GM12873 (cell line): Measurements from ENCODE around the gene SALL1.

ENCODE experiments used
- TF ChIP-seq, protein P1 (sequence below): IDR thresholded peaks from 2 replicates; pipeline ENCODE4 v1.5.1; 2012; ENCODE audit warnings: low read depth, mild to moderate bottlenecking, moderate library complexity, low read length, control low read depth; ENCODE audit not compliant: insufficient read depth; ENCODE audit errors: missing control alignments

The SALL1 gene

DNA sequence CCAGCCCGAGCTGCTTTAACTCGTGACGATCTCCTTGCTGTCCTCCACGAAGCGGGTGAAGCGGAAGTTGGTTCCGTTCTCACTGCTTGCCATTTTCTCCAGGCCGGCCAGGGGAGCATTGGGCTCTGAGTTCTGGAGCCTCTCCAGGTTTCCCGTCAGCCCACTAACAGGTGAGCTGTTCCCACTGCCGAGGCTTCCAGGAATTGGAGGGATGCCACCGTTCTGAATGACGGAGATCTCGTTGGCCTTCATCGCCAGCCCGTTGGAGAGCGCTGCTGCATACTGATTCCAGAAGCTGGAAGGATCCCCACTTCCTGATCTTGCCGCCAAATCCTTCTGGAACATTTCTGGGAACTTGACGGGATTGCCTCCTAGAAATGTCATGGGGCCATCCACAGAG is 14.0 kb downstream of the SALL1 start:
- TF ChIP-seq, protein P1, sequence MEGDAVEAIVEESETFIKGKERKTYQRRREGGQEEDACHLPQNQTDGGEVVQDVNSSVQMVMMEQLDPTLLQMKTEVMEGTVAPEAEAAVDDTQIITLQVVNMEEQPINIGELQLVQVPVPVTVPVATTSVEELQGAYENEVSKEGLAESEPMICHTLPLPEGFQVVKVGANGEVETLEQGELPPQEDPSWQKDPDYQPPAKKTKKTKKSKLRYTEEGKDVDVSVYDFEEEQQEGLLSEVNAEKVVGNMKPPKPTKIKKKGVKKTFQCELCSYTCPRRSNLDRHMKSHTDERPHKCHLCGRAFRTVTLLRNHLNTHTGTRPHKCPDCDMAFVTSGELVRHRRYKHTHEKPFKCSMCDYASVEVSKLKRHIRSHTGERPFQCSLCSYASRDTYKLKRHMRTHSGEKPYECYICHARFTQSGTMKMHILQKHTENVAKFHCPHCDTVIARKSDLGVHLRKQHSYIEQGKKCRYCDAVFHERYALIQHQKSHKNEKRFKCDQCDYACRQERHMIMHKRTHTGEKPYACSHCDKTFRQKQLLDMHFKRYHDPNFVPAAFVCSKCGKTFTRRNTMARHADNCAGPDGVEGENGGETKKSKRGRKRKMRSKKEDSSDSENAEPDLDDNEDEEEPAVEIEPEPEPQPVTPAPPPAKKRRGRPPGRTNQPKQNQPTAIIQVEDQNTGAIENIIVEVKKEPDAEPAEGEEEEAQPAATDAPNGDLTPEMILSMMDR: no peak

DNA sequence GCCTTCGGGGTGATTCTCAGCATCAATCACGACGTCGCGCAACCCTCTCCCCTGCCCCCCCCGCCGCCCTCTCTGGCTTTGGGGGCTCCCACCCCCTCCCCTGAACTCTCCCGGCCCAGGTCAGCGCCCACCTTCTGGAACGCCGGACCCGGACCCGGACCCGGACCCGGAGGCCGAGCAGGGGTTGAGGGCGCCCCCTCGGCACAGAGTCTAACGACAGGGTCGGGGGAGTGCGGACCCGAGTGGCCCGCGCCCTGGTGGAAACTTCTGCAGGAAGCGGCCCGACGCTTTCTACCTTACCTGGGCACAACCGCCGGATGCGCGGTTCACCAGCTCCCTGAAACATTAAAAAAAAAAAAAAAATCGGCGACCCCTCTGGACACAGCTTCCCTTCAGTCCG is 16.2 kb downstream of the SALL1 start:
- TF ChIP-seq, protein P1: no peak

DNA sequence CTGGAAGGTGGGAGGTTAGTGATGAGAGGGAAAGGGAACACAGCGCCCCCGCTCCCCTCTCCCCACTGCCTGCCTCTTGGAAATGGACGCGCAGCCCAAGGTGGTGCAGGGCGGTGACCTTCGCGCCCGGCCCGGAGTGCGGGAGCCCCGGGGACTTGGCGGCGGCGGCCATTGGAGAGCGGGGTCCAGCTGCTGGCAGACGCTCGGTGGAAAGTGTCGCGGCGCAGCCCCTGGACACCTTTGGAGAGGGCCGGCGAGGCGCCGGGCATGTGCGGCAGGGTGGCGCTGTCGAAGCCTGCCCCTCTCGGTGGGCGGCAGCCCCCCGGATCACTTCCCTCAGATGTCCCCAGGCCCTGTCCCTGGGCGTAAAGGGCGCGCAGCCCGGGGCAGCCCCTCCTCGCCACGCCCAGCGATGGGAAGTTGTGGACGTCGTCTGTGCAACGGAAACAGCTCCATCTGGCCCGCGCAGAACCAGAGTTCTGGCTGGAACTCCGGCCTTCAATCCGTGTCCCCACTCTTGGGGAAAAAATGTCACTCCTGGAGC is 16.7 kb downstream of the SALL1 start:
- TF ChIP-seq, protein P1: no peak

DNA sequence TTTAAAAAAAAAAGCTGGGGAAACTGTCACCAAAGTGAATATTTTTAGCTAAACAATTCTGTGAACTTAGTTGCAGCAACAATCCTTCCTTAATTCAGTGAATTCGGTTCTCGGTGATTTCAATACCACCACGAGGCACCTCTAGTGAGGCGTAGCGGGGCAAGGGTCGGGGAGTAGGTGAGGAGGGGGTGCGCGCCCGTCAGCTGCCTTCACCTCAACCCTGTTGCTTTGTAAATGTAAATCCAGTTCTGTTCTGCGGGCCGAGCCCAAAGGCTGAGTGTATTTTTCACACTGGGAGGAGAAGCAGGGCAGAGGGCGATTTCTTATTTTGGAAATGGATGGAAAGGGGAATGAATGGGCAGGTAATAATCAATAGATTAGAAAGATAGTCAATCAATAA is 17.4 kb downstream of the SALL1 start:
- TF ChIP-seq, protein P1: no peak

DNA sequence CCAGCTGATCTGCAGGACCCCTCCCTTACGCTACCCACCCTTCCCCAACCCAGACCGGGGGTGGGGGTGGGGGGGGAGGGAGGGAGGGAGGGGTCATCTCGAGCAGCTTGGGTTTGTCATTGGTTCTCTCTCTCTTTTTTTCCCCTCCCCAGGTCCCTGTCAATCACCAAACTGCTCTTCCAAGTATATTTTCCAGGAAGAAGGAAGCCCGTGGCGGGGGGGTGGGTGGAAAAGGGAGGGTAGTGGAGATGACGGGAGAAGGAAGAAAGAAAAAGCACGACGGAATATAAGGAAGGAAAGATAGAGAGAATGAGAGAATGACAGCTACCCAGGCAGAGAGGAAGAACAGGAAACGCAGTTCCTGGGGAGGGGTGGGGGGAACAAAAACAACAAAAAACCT is 17.9 kb downstream of the SALL1 start:
- TF ChIP-seq, protein P1: no peak

DNA sequence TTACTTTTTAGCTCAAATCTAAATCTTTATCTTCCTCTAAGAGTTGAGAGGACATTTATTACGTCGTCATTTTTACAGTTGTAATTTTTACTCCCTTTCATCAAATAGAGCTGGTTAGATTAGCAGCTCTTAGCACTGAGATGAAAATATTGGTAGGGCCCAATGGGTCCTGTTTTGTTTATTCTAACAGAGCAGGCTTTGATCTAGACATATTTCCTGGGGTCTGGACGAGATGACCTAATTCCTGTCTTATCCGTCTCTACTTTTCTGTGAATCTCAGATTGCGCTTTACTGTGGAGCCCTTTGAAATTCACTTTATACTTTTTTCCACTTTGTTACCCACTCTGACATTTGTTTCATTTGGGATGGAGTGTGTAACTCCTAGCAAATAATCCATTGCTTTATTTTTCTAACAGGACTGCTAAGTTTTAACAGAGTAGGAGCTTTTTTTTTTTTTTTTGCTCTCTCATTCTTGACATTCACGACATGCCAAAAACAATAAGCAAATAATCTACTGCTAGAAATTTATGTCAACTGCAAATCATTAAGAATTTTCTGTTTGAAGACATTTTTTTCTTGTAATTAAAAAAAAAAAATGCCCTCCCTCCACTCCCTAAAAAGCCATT is 18.5 kb downstream of the SALL1 start:
- TF ChIP-seq, protein P1: no peak

DNA sequence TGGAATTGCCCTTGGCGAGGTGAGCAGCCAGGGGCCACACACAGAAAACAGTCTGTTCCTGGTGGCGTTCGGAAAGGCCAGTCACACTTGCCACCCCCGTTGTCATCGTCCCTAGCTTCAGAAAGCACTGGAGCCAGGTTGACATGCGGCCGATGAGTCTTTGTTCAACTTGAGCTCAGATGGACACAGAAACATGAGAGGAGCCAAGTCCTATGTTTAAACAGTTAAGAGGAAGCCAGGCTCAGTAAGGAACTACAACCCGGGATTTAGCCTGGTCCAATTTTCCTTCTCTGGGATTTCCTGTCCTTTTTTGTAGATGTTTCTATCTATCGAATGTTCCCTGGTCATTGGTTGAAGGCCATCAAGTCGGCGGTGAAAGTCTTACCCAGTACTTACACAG is 19.5 kb downstream of the SALL1 start:
- TF ChIP-seq, protein P1: no peak
